H9 (cell line): ENCODE measurements around the gene CACNA1G. TPM values are rescaled to one million over a fixed set of nuclear protein-coding genes. Genes with fewer than 3 reads are reported as not detected.

Experiments used
- DNase-seq: peaks from one replicate; pipeline ENCODE4 v3.0.0-alpha.2; 2017
- H2AFZ ChIP-seq: one replicate; pipeline ENCODE4 v1.6.1; 2013; ENCODE audit warnings: mild to moderate bottlenecking, low read length, control low read depth, moderate library complexity
- H2AK5ac ChIP-seq: 2 replicates; pipeline ENCODE4 v1.6.1; 2013; ENCODE audit warnings: low read length, control low read depth, mixed read lengths; ENCODE audit not compliant: insufficient read length
- H2BK120ac ChIP-seq: one replicate; pipeline ENCODE4 v1.6.1; 2013; ENCODE audit warnings: low read depth, mild to moderate bottlenecking, low read length, control low read depth, inconsistent platforms; ENCODE audit not compliant: poor library complexity, severe bottlenecking
- H2BK12ac ChIP-seq: 2 replicates; pipeline ENCODE4 v1.6.1; 2013; ENCODE audit warnings: low read length, control low read depth, mixed read lengths, low read depth; ENCODE audit not compliant: insufficient read length
- H2BK15ac ChIP-seq: 2 replicates; pipeline ENCODE4 v1.6.1; 2013; ENCODE audit warnings: low read depth, low read length, control low read depth
- H2BK20ac ChIP-seq: one replicate; pipeline ENCODE4 v1.6.1; 2013; ENCODE audit warnings: low read depth, mild to moderate bottlenecking, low read length, control low read depth, inconsistent platforms; ENCODE audit not compliant: poor library complexity, severe bottlenecking
- H2BK5ac ChIP-seq: 2 replicates; pipeline ENCODE4 v1.6.1; 2013; ENCODE audit warnings: low read length, control low read depth, mixed read lengths; ENCODE audit not compliant: insufficient read length
- H3K14ac ChIP-seq: 2 replicates; pipeline ENCODE4 v1.6.1; 2013; ENCODE audit warnings: low read length, control low read depth; ENCODE audit not compliant: insufficient read depth
- H3K18ac ChIP-seq: 2 replicates; pipeline ENCODE4 v1.6.1; 2013; ENCODE audit warnings: low read depth, mild to moderate bottlenecking, mixed read lengths, low read length, control low read depth; ENCODE audit not compliant: insufficient read length
- H3K23ac ChIP-seq: 2 replicates; pipeline ENCODE4 v1.6.1; 2013; ENCODE audit warnings: low read length, control low read depth, mixed read lengths, low read depth; ENCODE audit not compliant: insufficient read length
- H3K23me2 ChIP-seq: 2 replicates; pipeline ENCODE4 v1.6.1; 2013; ENCODE audit warnings: low read depth, mild to moderate bottlenecking, mixed read lengths, low read length, control low read depth; ENCODE audit not compliant: insufficient read length, poor library complexity, severe bottlenecking
- H3K27ac ChIP-seq: 2 replicates; pipeline ENCODE4 v1.5.1; 2013; ENCODE audit warnings: low read length, control low read depth, mixed read lengths, low read depth; ENCODE audit not compliant: insufficient read length
- H3K27me3 ChIP-seq: 2 replicates; pipeline ENCODE4 v1.6.1; 2013; ENCODE audit warnings: low read length, control low read depth, inconsistent platforms; ENCODE audit not compliant: insufficient read depth
- H3K4ac ChIP-seq: 2 replicates; pipeline ENCODE4 v1.6.1; 2013; ENCODE audit warnings: low read depth, mild to moderate bottlenecking, control low read depth, inconsistent platforms, low read length, moderate library complexity
- H3K4me1 ChIP-seq: 2 replicates; pipeline ENCODE4 v1.6.1; 2013; ENCODE audit warnings: low read length, control low read depth, inconsistent platforms; ENCODE audit not compliant: insufficient read depth
- H3K4me2 ChIP-seq: 2 replicates; pipeline ENCODE4 v1.6.1; 2013; ENCODE audit warnings: low read length, control low read depth, mixed read lengths; ENCODE audit not compliant: insufficient read length, insufficient read depth
- H3K56ac ChIP-seq: 2 replicates; pipeline ENCODE4 v1.6.1; 2013; ENCODE audit warnings: low read depth, mild to moderate bottlenecking, mixed read lengths, low read length, control low read depth; ENCODE audit not compliant: insufficient read length
- H3K79me1 ChIP-seq: 2 replicates; pipeline ENCODE4 v1.6.1; 2013; ENCODE audit warnings: low read depth, mild to moderate bottlenecking, moderate library complexity, low read length, control low read depth, inconsistent platforms; ENCODE audit not compliant: insufficient read depth, poor library complexity, severe bottlenecking
- H3K79me2 ChIP-seq: 2 replicates; pipeline ENCODE4 v1.6.1; 2013; ENCODE audit warnings: low read length, control low read depth, inconsistent platforms; ENCODE audit not compliant: insufficient read depth
- H3K9ac ChIP-seq: 2 replicates; pipeline ENCODE4 v1.6.1; 2013; ENCODE audit warnings: low read length, control low read depth, mixed read lengths; ENCODE audit not compliant: insufficient read length; ENCODE audit errors: extremely low read depth
- H3K9me3 ChIP-seq: one replicate; pipeline ENCODE4 v1.6.1; 2013; ENCODE audit warnings: low read depth, low read length, inconsistent platforms; ENCODE audit not compliant: control insufficient read depth
- H3T11ph ChIP-seq: one replicate; pipeline ENCODE4 v1.6.1; 2013; ENCODE audit warnings: mild to moderate bottlenecking, low read length, control low read depth, inconsistent platforms
- H4K20me1 ChIP-seq: one replicate; pipeline ENCODE4 v1.6.1; 2013; ENCODE audit not compliant: control insufficient read depth, insufficient read length, insufficient read depth
- H4K5ac ChIP-seq: 2 replicates; pipeline ENCODE4 v1.6.1; 2013; ENCODE audit warnings: low read depth, mild to moderate bottlenecking, mixed read lengths, low read length, control low read depth; ENCODE audit not compliant: insufficient read length
- H4K8ac ChIP-seq: replicated peaks from 2 replicates; pipeline ENCODE4 v1.6.1; 2013; ENCODE audit warnings: low read length, control low read depth, mixed read lengths, low read depth; ENCODE audit not compliant: insufficient read length
- H4K91ac ChIP-seq: 2 replicates; pipeline ENCODE4 v1.6.1; 2013; ENCODE audit warnings: low read depth, mild to moderate bottlenecking, moderate library complexity, mixed read lengths, low read length, control low read depth; ENCODE audit not compliant: insufficient read length
- H3K27ac Mint-ChIP-seq, 3 experiments: 2 replicates in 2 of 3; 3 replicates in 1 of 3; pipeline ENCODE4 v1.8.0; 2020 to 2021; ENCODE audit warnings: mixed read lengths in 3 of 3, mild to moderate bottlenecking in 1 of 3, moderate library complexity in 1 of 3
- H3K27me3 Mint-ChIP-seq: 2 replicates; pipeline ENCODE4 v1.8.0; 2021; ENCODE audit warnings: low read depth, mild to moderate bottlenecking, moderate library complexity, mixed read lengths
- H3K36me3 Mint-ChIP-seq, 3 experiments: 2 replicates in 2 of 3; 3 replicates in 1 of 3; pipeline ENCODE4 v1.8.0; 2020 to 2021; ENCODE audit warnings: low read depth in 3 of 3, mixed read lengths in 3 of 3; ENCODE audit not compliant: insufficient read depth in 1 of 3
- H3K4me1 Mint-ChIP-seq, 2 experiments: 2 replicates each; pipeline ENCODE4 v1.8.0; 2020; ENCODE audit warnings: mixed read lengths in 2 of 2
- H3K4me3 Mint-ChIP-seq, 2 experiments: 2 replicates in 1 of 2; 3 replicates in 1 of 2; pipeline ENCODE4 v1.8.0; 2020 to 2021; ENCODE audit warnings: mild to moderate bottlenecking in 2 of 2, mixed read lengths in 2 of 2, moderate library complexity in 1 of 2
- H3K9me3 Mint-ChIP-seq, 2 experiments: 2 replicates in 1 of 2; 3 replicates in 1 of 2; pipeline ENCODE4 v1.8.0; 2020; ENCODE audit warnings: mild to moderate bottlenecking in 2 of 2, mixed read lengths in 2 of 2, moderate library complexity in 1 of 2
- WGBS: extraction: QIAGEN DNeasy Blood & Tissue Kit; methylation state at CpG from one replicate; pipeline ENCODE4 v1.1.7; 2013; ENCODE audit warnings: missing lambda C conversion rate, low lambda C conversion rate, mixed read lengths; ENCODE audit not compliant: insufficient read length; ENCODE audit errors: extremely low coverage; 5-methylcytosine and 5-hydroxymethylcytosine counted together
- total RNA-seq: library from RNA; stranded (reverse); gene quantifications from 2 replicates; pipeline ENCODE4 v1.2.1, GENCODE V29; 2021
- TF ChIP-seq, protein P1 (sequence below): fragments of 200-600 bp; sonication (generic); conservative IDR thresholded peaks from 3 replicates; pipeline ENCODE4 v1.8.0; 2021; ENCODE audit warnings: antibody characterized with exemption, mild to moderate bottlenecking

Gene CACNA1G
- total RNA-seq, 1 experiment from 2014 or later = 1.5 TPM

GRCh38 chr17:50513495-50513894 is 47.0 kb upstream of the CACNA1G start:
- TF ChIP-seq, protein P1, sequence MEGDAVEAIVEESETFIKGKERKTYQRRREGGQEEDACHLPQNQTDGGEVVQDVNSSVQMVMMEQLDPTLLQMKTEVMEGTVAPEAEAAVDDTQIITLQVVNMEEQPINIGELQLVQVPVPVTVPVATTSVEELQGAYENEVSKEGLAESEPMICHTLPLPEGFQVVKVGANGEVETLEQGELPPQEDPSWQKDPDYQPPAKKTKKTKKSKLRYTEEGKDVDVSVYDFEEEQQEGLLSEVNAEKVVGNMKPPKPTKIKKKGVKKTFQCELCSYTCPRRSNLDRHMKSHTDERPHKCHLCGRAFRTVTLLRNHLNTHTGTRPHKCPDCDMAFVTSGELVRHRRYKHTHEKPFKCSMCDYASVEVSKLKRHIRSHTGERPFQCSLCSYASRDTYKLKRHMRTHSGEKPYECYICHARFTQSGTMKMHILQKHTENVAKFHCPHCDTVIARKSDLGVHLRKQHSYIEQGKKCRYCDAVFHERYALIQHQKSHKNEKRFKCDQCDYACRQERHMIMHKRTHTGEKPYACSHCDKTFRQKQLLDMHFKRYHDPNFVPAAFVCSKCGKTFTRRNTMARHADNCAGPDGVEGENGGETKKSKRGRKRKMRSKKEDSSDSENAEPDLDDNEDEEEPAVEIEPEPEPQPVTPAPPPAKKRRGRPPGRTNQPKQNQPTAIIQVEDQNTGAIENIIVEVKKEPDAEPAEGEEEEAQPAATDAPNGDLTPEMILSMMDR = no peak
- peaks cover 14% of the 10 kb centered on the region for H3K27me3 Mint-ChIP-seq
- no peaks in the 10 kb centered on the region for H3K36me3 Mint-ChIP-seq
- peaks cover 26 to 41% of the 10 kb centered on the region in 2 experiments for H3K4me1 Mint-ChIP-seq
- Histone ChIP-seq H3K27ac (no peak overlapping the region), H3K23ac (no peak overlapping the region), H2AK5ac (no peak overlapping the region), H3K4ac (no peak overlapping the region), H4K20me1 (no peaks in the 10 kb centered on the region), H3K4me1 (no peaks in the 10 kb centered on the region; the same call in 1 of the 2 replicates), H3K79me2 (no peaks in the 10 kb centered on the region), H4K91ac (no peak overlapping the region), H3K9ac (no peak overlapping the region), H3K9me3 (no peaks in the 10 kb centered on the region), H2BK15ac (no peak overlapping the region), H2BK5ac (no peak overlapping the region), H3K18ac (no peak overlapping the region), H3K56ac (no peak overlapping the region), H2BK120ac (no peak overlapping the region), H3K27me3 (no peaks in the 10 kb centered on the region), H2BK20ac (no peak overlapping the region), H3K79me1 (no peaks in the 10 kb centered on the region), H2BK12ac (no peak overlapping the region), H3K4me2 (no peak overlapping the region), H3K23me2 (peaks cover 5% of the 10 kb centered on the region), H4K8ac (no peak overlapping the region), H4K5ac (no peak overlapping the region), H3K14ac (no peak overlapping the region), H3T11ph (no peak overlapping the region), H2AFZ (no peak overlapping the region)
- no CpG with 5 or more reads among the region's 4 CpGs for WGBS
- no peak overlapping the region for H3K4me3 Mint-ChIP-seq
- no peaks in the 10 kb centered on the region; a peak in 2 of 5 replicates for H3K9me3 Mint-ChIP-seq
- no peak for DNase-seq
- no peak overlapping the region for H3K27ac Mint-ChIP-seq
